ENCODE data around the gene USP34.

DNA sequence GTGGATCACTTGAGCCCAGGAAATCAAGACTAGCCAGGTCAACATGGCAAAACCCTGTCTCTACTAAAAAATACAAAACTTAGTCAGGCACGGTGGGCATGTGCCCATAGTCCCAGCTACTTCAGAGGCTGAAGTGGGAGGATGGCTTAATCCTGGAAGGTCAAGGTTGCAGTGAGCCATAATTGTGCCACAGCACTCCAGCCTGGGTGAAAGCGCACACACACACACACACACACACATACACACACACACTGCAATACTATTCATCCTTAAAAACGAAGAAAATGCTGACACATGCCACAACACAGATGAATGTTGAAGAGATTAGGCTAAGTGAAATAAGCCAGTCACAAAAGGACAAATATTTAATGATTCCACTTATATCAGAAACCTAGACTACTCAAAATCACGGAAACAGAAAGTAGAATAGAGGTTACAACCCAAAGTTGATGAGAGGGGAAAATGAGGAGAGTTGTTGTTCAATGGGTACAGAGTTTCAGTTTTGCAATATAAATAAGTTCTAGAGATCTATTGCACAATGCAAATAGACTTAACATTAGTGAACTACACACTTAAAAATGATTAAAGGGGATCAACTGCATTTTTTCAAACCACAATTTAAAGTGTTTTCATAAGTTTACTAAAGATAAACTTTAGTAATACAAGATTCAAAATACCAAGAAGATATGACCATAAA lies 114.5 kb downstream of the USP34 start:
- no peak for TF ChIP-seq POLR2A (IDR thresholded peaks at IDR 0.05)
- no peak for TF ChIP-seq CTCF (IDR thresholded peaks at IDR 0.05)
